ENCODE results near the gene NUTM2B.
"Not testable (repeated sequence)": the region's sequence is repeated elsewhere in the genome, so short reads cannot be mapped to it uniquely, and the experiment has no call there.

The NUTM2B gene, protein sequence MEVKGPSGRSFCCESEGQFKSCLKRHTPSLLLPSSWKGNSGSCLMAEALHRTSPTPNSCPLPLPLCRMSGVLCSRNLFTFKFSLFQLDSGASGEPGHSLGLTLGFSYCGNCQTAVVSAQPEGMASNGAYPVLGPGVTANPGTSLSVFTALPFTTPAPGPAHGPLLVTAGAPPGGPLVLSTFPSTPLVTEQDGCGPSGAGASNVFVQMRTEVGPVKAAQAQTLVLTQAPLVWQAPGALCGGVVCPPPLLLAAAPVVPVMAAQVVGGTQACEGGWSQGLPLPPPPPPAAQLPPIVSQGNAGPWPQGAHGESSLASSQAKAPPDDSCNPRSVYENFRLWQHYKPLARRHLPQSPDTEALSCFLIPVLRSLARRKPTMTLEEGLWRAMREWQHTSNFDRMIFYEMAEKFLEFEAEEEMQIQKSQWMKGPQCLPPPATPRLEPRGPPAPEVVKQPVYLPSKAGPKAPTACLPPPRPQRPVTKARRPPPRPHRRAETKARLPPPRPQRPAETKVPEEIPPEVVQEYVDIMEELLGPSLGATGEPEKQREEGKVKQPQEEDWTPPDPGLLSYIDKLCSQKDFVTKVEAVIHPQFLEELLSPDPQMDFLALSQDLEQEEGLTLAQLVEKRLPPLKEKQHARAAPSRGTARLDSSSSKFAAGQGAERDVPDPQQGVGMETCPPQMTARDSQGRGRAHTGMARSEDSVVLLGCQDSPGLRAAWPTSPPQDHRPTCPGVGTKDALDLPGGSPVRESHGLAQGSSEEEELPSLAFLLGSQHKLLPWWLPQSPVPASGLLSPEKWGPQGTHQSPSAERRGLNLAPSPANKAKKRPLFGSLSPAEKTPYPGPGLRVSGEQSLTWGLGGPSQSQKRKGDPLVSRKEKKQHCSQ

DNA sequence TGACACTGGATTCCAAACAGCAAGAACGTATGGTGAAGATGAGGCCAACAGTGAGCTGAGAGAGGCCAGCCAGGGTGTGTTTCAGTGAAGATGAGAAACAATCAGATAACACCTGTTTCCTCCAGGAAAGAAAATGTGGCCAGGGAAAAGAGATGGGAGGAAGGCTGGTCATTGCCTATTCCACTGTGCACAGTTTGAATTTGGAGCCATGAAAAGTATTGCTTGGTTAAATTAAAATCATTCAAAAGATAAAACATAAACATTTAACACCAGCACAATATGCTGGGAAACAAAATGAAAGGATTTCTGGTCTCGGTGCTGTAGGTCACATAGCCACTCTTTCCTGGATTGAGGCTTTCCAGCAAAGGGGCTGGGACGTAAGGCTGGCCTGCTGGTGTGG lies at the start of gene NUTM2B:
TSS of gene NUTM2B (plus strand) at position 301 of the 400 bp plus-strand sequence. CDS start 383 bp downstream, outside the sequence.
- not testable (repeated sequence) for DNase-seq (ENCODE audit: low read depth in 3 of 3)

DNA sequence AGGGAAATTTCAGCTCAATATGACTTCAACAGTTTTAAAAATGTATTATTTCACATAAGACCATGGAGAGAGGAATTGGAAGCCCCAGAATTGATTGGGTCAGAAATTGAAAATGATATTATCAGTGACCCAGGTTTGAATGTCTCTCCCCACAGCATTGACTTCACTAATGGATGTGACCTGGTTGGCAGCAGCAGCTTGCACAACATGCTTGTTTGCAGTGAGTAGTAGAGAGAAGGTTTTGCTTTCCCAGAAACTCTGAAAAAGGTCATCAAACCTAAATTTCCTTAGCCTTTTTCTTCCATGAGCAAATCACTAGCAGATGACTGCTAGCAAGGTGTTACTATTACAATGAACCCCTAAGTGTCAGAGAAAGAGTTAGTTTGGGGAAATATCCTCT lies 39.7 kb upstream of the NUTM2B start:
- not testable (repeated sequence) for DNase-seq (ENCODE audit: low read depth in 3 of 3)

DNA sequence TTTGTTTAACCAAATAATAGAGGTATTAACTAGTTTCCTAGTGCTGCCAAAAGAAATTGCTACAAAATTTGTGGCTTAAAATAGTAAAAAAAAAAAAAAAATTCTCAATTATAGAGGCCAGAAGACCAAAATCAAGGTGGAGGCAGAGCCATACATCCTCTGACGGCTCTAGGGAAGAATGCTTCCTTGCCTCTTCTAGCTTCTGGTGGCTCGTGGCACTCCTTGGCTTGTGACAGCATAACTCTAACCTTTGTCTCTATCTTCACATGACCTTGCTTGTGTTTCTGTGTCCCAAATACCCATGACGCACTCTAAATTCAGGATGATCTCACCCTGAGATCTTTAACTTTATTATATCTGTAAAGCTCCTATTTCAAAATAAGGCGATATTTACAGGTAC lies 38.3 kb upstream of the NUTM2B start:
- not testable (repeated sequence) for DNase-seq (ENCODE audit: low read depth in 3 of 3)

DNA sequence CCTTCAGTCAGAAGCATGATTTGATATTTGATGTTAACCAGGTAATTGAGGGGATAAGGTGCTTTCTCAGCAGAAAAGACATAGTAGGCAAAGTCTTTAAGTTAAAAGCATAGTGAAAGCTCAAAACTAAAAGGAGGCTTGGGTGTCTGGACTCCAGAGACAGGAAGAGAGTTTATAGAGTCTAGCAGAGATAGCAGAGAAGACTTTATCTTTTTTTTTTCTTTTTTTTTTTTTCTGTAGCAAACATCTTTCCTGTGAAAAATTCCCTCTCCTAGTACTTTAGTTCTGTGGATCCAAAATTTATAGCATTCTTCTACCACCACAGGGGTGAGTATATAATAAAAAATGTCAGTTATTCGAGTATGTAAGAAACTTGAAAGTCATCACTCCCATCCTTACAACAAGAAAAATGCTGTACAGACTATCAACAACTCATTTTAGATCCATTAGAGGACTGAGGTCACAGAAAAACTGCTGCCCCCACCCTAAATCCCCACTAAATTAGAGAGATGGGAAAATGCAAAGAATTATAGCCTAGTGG lies 33.7 kb upstream of the NUTM2B start:
- not testable (repeated sequence) for DNase-seq (ENCODE audit: low read depth in 3 of 3)

DNA sequence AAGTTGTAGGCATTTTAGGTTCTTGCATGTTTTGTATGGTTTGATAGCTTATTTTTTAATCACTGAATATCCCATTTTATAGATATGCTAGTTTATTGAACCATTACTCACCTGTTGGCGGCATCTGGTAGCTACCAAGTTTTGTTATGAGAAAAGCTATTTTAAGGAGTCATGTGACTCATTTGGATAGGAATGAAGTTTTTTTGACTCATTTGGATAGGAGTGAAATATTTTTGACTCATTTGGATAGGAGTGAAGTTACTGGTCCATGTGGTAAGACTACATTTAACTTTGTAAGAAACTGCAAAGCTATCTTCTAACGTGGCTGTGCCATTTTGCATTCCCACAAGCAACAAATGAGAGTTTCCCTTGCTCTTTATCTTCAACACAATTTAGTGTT lies 28.1 kb upstream of the NUTM2B start:
- not testable (repeated sequence) for DNase-seq (ENCODE audit: low read depth in 3 of 3)

DNA sequence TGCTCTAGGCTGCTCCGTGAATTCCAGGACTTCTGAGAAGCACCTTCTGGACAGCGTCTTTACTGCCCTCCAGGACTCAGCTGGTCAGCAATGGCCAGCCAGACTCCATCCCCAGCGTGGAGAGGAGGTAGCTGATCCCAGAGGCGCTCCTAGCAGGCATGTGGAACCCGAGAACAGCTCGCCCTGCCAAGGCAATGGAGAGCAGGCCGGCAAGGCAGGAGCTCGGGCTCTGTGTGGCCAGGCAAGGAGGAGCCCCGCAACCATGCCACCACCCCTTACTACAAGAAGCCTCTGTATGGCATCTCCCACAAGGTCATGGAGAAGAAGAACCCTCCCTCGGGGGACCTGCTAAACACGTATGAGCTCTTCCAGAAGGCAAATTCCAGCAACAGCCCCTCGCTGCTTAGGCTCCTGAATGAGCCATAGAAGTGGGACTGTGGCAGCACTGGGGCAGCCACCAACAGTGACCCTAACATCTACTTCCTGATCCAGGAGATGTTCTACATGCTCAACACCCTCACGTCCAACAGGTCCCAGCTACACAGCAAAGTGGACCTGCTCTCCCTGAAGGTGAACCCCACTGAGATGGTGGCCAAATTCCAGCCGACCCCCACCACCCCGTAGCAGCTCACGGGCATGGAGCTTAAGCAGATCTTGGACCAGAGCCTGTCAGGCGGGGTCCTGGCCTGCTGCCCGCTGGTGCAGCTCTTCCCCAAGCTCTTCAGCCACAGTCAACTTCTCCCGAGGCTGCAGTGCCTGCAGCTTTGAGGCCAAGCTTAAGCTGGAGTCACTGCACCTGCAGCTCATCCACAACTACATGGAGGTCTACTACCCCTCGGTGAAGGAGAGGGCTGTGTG lies 19.8 kb upstream of the NUTM2B start:
- DNase-seq (ENCODE audit: low read depth in 3 of 3), result not testable (repeated sequence)

DNA sequence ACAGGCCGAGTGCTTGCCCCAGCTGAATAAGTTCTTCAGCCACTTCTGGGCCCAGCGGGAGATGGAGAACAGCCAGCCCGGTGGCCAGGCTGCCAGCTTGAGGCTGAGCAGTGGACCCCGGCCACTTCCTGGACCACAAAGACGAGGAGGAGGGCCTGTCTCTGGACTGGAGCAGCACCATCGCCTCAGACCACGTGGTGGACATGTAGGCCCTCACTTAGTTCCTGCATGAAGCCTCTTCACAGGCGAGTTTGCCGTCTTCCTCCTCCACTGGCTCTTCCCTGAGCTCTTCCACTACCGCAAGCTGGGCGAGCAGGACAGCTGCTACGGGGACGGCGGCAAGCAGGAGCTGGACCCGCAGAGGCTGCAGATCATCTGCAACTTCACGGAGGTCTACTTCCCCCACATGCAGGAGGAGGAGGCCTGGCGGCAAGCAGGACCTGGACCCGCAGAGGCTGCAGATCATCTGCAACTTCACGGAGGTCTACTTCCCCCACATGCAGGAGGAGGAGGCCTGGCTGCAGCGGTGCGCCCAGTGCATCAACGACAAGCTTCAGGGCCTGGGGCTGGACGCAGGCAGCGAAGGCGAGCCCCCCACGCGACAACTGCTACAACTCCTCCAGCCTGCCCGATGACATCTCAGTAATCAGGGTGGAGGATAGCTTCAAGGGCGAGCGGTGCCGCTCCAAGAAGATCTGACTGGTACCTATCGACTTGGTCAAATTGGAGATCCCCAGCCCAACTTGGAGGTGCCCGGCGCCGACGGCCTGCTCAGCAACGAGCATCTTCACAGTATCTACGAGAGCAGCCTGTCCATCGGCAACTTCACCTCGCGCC lies 18.9 kb upstream of the NUTM2B start:
- DNase-seq (ENCODE audit: low read depth in 3 of 3), result not testable (repeated sequence)

DNA sequence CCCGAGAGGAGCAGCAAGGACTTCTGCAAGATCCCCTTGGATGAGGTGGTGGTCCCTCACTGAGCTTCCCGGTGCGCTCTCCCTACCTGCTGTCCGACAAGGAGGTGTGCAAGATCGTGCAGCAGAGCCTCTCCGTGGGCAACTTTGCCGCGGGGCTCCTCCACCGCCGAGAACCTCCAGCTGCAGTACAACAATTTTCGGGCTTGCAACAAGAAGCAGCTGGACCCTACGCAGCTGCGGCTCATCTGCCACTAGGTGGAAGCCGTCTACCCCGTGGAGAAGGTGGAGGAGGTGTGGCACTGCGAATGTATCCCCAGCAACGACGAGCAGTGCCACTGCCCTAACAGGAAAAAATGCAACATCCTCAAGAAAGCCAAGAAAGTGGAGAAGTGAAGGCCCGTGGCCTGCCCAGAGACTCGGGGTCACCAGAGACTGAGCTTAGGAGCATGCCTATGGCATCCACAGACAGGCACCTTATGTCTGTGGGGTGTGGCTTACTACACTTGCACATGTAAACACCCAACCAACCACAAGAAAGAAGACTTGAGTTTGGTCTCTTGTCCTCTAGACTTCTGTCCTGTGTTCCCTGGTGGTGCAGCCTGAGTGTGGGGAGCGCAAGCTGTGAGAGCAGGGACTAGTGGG lies 17.9 kb upstream of the NUTM2B start:
- DNase-seq (ENCODE audit: low read depth in 3 of 3), result peak; percentile 2 to 13 (median 11)

DNA sequence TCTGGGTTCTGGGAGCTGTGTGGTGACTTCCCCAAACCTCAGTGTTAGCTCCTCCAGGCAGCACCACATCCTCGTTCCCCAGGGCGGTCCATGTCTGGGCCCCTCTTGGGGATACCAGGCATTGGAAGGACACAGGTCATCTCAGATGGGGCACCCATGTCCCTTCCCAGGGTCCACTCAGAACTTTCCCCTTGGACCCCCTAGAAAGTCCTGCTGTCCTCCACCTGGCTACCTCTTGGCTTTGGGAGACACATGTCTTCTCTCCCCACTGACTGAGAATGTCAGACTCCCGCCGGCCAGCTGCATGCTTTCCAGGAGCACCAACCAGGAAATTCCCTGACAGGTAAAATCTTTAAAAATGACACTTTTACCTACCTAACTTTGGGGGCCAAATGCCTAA lies 16.4 kb upstream of the NUTM2B start:
- not testable (repeated sequence) for DNase-seq (ENCODE audit: low read depth in 3 of 3)

DNA sequence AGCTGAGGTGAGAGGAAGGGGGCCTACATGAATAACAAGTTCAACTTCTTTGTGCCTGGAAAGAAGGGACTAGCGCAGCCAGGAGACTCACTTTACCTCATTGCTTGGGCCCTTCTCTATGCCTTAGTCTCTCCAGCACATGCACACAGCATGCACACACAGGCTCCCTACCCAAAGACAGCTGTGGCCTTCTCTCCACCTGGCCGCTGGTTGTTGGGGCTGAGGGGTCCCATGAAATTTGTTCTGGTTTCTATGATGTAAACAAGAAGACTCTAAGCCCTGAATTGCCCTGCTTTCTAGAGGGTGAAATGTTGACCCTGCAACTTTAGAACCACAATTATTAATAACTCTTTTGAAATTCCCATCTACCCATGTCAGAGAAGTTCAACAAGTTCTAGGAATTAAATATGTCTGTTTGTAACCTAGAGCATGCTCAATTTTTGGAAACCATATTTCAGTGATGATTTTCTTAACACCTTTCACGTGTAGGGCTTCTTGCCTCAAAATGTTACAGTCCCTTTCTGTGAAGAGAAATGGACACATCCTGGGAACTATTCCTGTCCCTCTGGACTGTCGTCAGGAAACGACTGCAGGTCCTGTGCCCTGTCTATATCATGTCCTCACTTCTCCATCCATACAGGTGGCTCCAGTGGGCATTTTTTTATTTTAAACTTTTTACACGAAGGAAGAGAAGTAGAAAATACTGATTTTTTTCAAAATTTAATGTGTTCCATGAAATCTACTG lies 15.4 kb upstream of the NUTM2B start:
- DNase-seq (ENCODE audit: low read depth in 3 of 3), result not testable (repeated sequence)

DNA sequence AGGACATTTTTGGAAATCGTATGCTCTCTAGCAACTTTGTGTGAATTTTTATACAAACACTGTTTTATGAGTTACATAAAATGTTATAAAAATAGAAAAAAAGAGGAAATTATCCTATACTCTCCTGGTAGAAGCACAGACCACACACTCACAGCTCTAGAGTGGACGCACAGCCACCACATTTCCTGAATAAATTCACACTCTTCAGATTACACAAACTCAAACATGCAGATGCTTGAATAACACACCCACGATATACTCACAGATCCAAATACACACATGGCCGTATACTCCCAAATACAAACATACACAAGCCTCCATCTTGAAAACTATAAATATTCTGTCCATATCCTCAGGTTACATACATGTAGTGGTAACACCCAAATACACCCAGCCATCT lies 14.2 kb upstream of the NUTM2B start:
- DNase-seq (ENCODE audit: low read depth in 3 of 3), result not testable (repeated sequence)

DNA sequence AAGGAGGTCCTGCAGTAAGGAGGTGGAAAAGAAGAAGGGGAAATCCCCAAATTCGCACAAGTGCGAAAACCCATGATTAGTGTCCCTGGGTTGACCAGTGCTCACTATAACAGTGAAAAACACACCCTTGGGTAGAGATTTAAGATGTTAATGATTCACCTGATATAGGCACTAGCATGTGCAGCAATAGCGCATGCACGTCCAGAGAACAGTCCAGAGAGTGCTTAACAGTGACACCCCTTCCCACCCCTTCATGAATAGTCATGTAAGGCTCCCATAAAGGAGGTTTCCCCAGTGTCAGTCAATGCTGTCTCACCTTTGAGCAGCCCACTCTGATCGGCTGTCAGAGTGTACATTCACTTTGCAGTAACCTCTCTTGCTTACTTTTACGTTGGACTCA lies 6.4 kb upstream of the NUTM2B start:
- not testable (repeated sequence) for DNase-seq (ENCODE audit: low read depth in 3 of 3)

DNA sequence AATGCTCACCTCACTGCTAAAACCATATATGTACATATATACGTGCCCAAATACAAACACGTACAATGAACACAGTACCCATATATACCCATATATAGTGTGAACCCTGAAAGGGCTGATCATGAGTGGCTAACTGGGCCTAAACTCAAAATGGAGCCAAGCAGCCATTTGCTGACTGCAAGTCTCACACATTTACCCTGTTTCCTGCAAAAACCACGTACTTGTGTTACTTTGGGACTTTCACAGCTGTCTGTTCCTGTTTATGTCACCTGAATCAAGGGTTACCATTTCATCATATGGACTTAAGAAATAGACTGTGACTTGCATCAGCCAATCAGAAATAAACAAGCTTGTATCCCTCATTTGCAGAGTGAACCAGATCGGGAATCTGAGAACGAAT lies 5.9 kb upstream of the NUTM2B start:
- not testable (repeated sequence) for DNase-seq (ENCODE audit: low read depth in 3 of 3)

DNA sequence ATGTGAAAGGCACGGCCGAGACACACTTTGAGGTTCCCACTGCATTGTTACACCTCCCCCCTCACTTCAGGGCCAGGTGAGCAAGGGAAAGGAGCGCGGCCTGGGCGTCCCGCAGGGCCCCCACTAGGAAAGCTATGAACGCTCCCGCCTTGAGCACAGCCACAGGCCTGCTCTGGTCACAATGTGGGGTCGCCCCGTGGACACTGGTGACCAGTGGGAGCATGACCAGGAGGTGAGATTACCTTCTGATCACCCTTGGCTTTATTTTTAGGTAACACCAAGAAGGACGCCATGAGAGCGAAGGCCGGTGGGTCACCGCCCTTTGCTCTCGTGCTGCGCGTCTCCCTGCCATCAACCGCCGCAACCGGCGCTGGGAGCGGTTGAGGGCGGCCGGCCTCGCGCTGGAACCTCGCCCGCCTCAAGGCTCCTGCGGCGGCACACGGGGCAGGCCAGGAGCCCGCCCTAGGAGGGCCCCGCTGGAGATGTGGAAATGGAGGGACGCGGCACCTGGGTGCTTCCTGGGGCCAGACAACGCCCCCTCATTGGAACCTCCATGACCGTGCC lies 2.6 kb upstream of the NUTM2B start:
- not testable (repeated sequence) for DNase-seq (ENCODE audit: low read depth in 3 of 3)

DNA sequence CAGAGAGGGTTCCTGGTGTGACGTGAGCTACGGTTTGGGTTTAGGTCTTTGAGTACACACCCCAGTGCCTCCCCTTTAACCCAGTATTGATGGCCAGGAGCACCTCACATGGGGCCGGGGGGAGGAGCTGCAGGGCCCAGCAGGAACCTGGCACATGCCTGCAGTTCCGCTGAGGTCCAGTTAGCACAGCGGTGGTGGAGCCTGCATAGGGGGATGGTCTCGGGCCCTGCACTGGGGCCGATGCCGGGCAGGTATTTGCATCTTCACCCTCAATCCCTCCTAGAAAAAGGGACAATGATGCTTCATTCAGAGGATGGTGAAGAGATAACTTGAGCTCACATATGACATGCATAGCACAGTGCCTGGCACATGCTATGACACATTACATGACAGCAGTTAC lies 4.0 kb downstream of the NUTM2B start:
- DNase-seq (ENCODE audit: low read depth in 3 of 3), result not testable (repeated sequence)

DNA sequence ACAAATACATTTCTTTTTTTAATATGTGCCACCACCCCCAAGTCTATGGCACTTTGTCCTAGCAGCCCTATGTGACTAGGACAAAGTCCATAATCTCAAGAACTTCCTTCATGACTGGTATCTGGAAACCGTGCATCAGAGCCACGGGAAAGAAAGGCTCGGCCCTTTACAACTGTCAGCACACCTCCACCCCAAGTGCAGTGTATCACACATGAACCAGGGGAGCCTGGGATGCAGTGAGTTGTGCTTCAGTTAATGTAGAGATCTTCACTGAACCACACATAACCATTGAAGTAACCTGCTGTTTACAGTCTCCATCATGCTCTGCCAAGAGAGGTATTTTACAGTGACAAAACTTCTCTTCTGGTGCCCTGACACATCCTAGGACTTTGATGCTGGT lies 11.9 kb downstream of the NUTM2B start:
- DNase-seq (ENCODE audit: low read depth in 3 of 3), result not testable (repeated sequence)

DNA sequence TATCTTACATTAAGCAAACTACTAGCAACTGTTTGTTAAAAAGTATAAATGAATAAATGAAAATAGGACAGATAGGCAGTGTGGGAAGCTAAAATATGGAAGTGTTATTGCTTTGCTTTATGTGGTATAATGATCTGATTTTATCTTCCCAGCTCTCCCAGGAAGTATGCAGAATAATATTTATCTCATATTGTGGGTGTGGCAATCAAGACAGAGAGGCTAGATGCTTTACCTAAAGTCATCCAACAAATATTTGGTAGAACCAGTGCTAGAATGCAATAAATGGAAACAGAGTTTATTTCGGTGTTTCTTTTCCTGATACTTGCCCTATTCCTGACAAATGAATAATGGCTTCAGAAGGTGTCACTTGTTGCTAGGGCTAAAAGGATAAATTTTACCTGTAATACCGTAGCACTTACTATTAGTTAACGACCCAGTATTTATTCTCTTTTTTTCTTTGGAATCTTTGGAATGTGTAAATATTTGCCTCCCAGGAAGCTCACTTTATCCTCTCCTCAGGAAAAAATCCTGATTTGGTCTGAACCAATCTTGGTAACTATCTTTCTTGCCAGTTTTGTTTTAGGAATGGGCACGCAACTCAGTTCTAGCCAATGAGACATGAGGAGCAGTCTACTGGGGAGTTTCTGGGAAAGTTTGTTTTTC lies 14.0 kb downstream of the NUTM2B start:
- DNase-seq (ENCODE audit: low read depth in 3 of 3), result not testable (repeated sequence)

DNA sequence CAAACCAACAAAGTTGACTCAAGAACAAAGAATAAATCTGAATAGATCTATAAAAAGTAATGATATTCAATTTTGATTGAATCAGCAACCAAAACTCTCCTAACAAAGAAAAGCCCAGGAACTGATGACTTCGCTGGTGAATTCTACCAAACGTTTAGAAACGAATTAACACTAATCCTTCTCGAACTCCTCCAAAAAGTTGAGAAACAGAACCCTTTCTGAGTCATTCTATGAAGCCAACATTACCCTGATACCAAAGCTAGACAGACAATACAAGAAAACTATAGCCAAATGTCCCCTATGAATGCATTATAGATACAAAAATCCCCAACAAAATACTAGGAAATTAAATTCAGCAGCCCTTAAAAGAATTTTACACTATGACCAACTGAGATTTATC lies 17.0 kb downstream of the NUTM2B start:
- DNase-seq (ENCODE audit: low read depth in 3 of 3), result not testable (repeated sequence)
